ENCODE measurements around the gene MYO18B.
A peak's percentile ranks its signal among the peaks of the same experiment; 100 is the strongest.

The MYO18B gene

GRCh38 chr22:25941365-25941960, 199.5 kb downstream of the MYO18B start:
- Histone ChIP-seq H3K9ac (ENCODE audit: insufficient read length, low read depth) (no peak overlapping the region), H3K4me1 (ENCODE audit: insufficient read depth, insufficient read length) (peaks cover 3% of the 10 kb centered on the region), H3K27me3 (ENCODE audit: insufficient read depth, insufficient read length) (no peaks in the 10 kb centered on the region), H3K36me3 (ENCODE audit: insufficient read depth, insufficient read length, low read length) (no peaks in the 10 kb centered on the region), H3K4me3 (ENCODE audit: insufficient read length, low read depth) (no peak overlapping the region), H3K9me3 (ENCODE audit: insufficient read depth, low read length) (peaks cover 8% of the 10 kb centered on the region; the same call in 1 of the 2 replicates)
- DNase-seq (ENCODE audit: low read depth, low spot score): no peak
- TF ChIP-seq SUZ12 (IDR thresholded peaks at IDR 0.05; ENCODE audit: extremely low read depth, insufficient read depth, insufficient read length) (no peak), ZNF274 (IDR thresholded peaks at IDR 0.05; ENCODE audit: low read depth, low read length) (no peak), YY1 (IDR thresholded peaks at IDR 0.05; ENCODE audit: insufficient read depth, insufficient read length) (no peak)

GRCh38 chr22:25942115-25942855, 200.3 kb downstream of the MYO18B start:
- Histone ChIP-seq H3K9me3 (ENCODE audit: insufficient read depth, low read length) (peaks cover 8% of the 10 kb centered on the region; the same call in 1 of the 2 replicates), H3K9ac (ENCODE audit: insufficient read length, low read depth) (no peak overlapping the region), H3K4me3 (ENCODE audit: insufficient read length, low read depth) (no peak overlapping the region), H3K4me1 (ENCODE audit: insufficient read depth, insufficient read length) (peaks cover 3% of the 10 kb centered on the region), H3K36me3 (ENCODE audit: insufficient read depth, insufficient read length, low read length) (no peaks in the 10 kb centered on the region), H3K27me3 (ENCODE audit: insufficient read depth, insufficient read length) (no peaks in the 10 kb centered on the region)
- TF ChIP-seq ZNF274 (IDR thresholded peaks at IDR 0.05; ENCODE audit: low read depth, low read length) (no peak), YY1 (IDR thresholded peaks at IDR 0.05; ENCODE audit: insufficient read depth, insufficient read length) (no peak), SUZ12 (IDR thresholded peaks at IDR 0.05; ENCODE audit: extremely low read depth, insufficient read depth, insufficient read length) (no peak)
- no peak for DNase-seq (ENCODE audit: low read depth, low spot score)

GRCh38 chr22:25942856-25943411, 200.9 kb downstream of the MYO18B start:
- Histone ChIP-seq H3K36me3 (ENCODE audit: insufficient read depth, insufficient read length, low read length) (no peaks in the 10 kb centered on the region), H3K27me3 (ENCODE audit: insufficient read depth, insufficient read length) (no peaks in the 10 kb centered on the region), H3K4me1 (ENCODE audit: insufficient read depth, insufficient read length) (peaks cover 3% of the 10 kb centered on the region), H3K9me3 (ENCODE audit: insufficient read depth, low read length) (peaks cover 8% of the 10 kb centered on the region; the same call in 1 of the 2 replicates), H3K9ac (ENCODE audit: insufficient read length, low read depth) (no peak overlapping the region), H3K4me3 (ENCODE audit: insufficient read length, low read depth) (no peak overlapping the region)
- TF ChIP-seq SUZ12 (IDR thresholded peaks at IDR 0.05; ENCODE audit: extremely low read depth, insufficient read depth, insufficient read length) (no peak), YY1 (IDR thresholded peaks at IDR 0.05; ENCODE audit: insufficient read depth, insufficient read length) (peak; percentile 22), ZNF274 (IDR thresholded peaks at IDR 0.05; ENCODE audit: low read depth, low read length) (no peak)
- DNase-seq (ENCODE audit: low read depth, low spot score): peak; percentile 75

- TF ChIP-seq SUZ12 (IDR thresholded peaks at IDR 0.05; ENCODE audit: extremely low read depth, insufficient read depth, insufficient read length) (no peak), ZNF274 (IDR thresholded peaks at IDR 0.05; ENCODE audit: low read depth, low read length) (no peak), YY1 (IDR thresholded peaks at IDR 0.05; ENCODE audit: insufficient read depth, insufficient read length) (no peak)
- H3K9ac ChIP-seq (ENCODE audit: insufficient read length, low read depth): no peak overlapping the region
- H3K27me3 ChIP-seq (ENCODE audit: insufficient read depth, insufficient read length): no peaks in the 10 kb centered on the region
- no peak overlapping the region for H3K4me3 ChIP-seq (ENCODE audit: insufficient read length, low read depth)
- no peaks in the 10 kb centered on the region for H3K36me3 ChIP-seq (ENCODE audit: insufficient read depth, insufficient read length, low read length)
- H3K9me3 ChIP-seq (ENCODE audit: insufficient read depth, low read length): 0 out of 2 replicates have a peak, but pooled peaks cover 1% of the 10 kb centered on the region
- peaks cover under 1% of the 10 kb centered on the region for H3K4me1 ChIP-seq (ENCODE audit: insufficient read depth, insufficient read length)
- DNase-seq (ENCODE audit: low read depth, low spot score): no peak
Observed at GRCh38 chr22:25950111-25950510, 208.1 kb downstream of the MYO18B start.

- H3K4me1 ChIP-seq (ENCODE audit: insufficient read depth, insufficient read length): peaks cover 2% of the 10 kb centered on the region
- DNase-seq (ENCODE audit: low read depth, low spot score): no peak
Observed at GRCh38 chr22:25953276-25953675, 211.3 kb downstream of the MYO18B start.

GRCh38 chr22:25953919-25954318, 211.9 kb downstream of the MYO18B start:
- peaks cover 5% of the 10 kb centered on the region; the same call in 1 of the 2 replicates for H3K9me3 ChIP-seq (ENCODE audit: insufficient read depth, low read length)
- H3K36me3 ChIP-seq (ENCODE audit: insufficient read depth, insufficient read length, low read length): no peaks in the 10 kb centered on the region
- TF ChIP-seq YY1 (IDR thresholded peaks at IDR 0.05; ENCODE audit: insufficient read depth, insufficient read length): no peak
- no peak for TF ChIP-seq SUZ12 (IDR thresholded peaks at IDR 0.05; ENCODE audit: extremely low read depth, insufficient read depth, insufficient read length)
- no peak for TF ChIP-seq ZNF274 (IDR thresholded peaks at IDR 0.05; ENCODE audit: low read depth, low read length)
- no peaks in the 10 kb centered on the region for H3K27me3 ChIP-seq (ENCODE audit: insufficient read depth, insufficient read length)
- H3K4me1 ChIP-seq (ENCODE audit: insufficient read depth, insufficient read length): peaks cover 2% of the 10 kb centered on the region
- DNase-seq (ENCODE audit: low read depth, low spot score): no peak
- no peak overlapping the region for H3K4me3 ChIP-seq (ENCODE audit: insufficient read length, low read depth)
- no peak overlapping the region for H3K9ac ChIP-seq (ENCODE audit: insufficient read length, low read depth)

More at GRCh38 chr22:25953276-25953675, 211.3 kb downstream of the MYO18B start:
- H3K36me3 ChIP-seq (ENCODE audit: insufficient read depth, insufficient read length, low read length): no peaks in the 10 kb centered on the region
- TF ChIP-seq SUZ12 (IDR thresholded peaks at IDR 0.05; ENCODE audit: extremely low read depth, insufficient read depth, insufficient read length) (no peak), ZNF274 (IDR thresholded peaks at IDR 0.05; ENCODE audit: low read depth, low read length) (no peak), YY1 (IDR thresholded peaks at IDR 0.05; ENCODE audit: insufficient read depth, insufficient read length) (no peak)
- H3K9me3 ChIP-seq (ENCODE audit: insufficient read depth, low read length): peaks cover 5% of the 10 kb centered on the region; the same call in 1 of the 2 replicates
- no peak overlapping the region for H3K4me3 ChIP-seq (ENCODE audit: insufficient read length, low read depth)
- no peak overlapping the region for H3K9ac ChIP-seq (ENCODE audit: insufficient read length, low read depth)
- no peaks in the 10 kb centered on the region for H3K27me3 ChIP-seq (ENCODE audit: insufficient read depth, insufficient read length)

GRCh38 chr22:25955323-25955722, 213.3 kb downstream of the MYO18B start:
- TF ChIP-seq YY1 (IDR thresholded peaks at IDR 0.05; ENCODE audit: insufficient read depth, insufficient read length) (no peak), ZNF274 (IDR thresholded peaks at IDR 0.05; ENCODE audit: low read depth, low read length) (no peak), SUZ12 (IDR thresholded peaks at IDR 0.05; ENCODE audit: extremely low read depth, insufficient read depth, insufficient read length) (no peak)

More at GRCh38 chr22:25955323-25955722, 213.3 kb downstream of the MYO18B start:
- no peaks in the 10 kb centered on the region for H3K27me3 ChIP-seq (ENCODE audit: insufficient read depth, insufficient read length)
- H3K4me1 ChIP-seq (ENCODE audit: insufficient read depth, insufficient read length): peaks cover 2% of the 10 kb centered on the region
- H3K36me3 ChIP-seq (ENCODE audit: insufficient read depth, insufficient read length, low read length): no peaks in the 10 kb centered on the region
- no peak for DNase-seq (ENCODE audit: low read depth, low spot score)
- H3K9ac ChIP-seq (ENCODE audit: insufficient read length, low read depth): no peak overlapping the region
- H3K4me3 ChIP-seq (ENCODE audit: insufficient read length, low read depth): no peak overlapping the region
- H3K9me3 ChIP-seq (ENCODE audit: insufficient read depth, low read length): peaks cover 5% of the 10 kb centered on the region; the same call in 1 of the 2 replicates
